Subcutaneous abdominal adipose tissue (tissue), 5 donors: ENCODE data around the gene DDX21.
"Not testable (repeated sequence)": the region's sequence is repeated elsewhere in the genome, so short reads cannot be mapped to it uniquely, and the experiment has no call there.

Experiments used
- H3K27ac ChIP-seq: one replicate; pipeline ENCODE4 v1.7.0; 2013; ENCODE audit warnings: low read depth, mild to moderate bottlenecking, inconsistent platforms, low read length, moderate library complexity
- H3K27me3 ChIP-seq, 5 donors: one replicate each; pipeline ENCODE4 v1.7.0; 2013; ENCODE audit warnings: low read length in 5 of 5, inconsistent platforms in 1 of 5; ENCODE audit not compliant: control insufficient read depth in 5 of 5, insufficient read depth in 4 of 5
- H3K36me3 ChIP-seq, 5 donors: one replicate each; pipeline ENCODE4 v1.7.0; 2013; ENCODE audit warnings: low read length in 5 of 5; ENCODE audit not compliant: control insufficient read depth in 5 of 5, insufficient read depth in 5 of 5
- H3K4me1 ChIP-seq, 5 donors: one replicate each; pipeline ENCODE4 v1.7.0; 2013; ENCODE audit warnings: low read length in 5 of 5, mild to moderate bottlenecking in 3 of 5, moderate library complexity in 1 of 5; ENCODE audit not compliant: control insufficient read depth in 5 of 5, insufficient read depth in 5 of 5
- H3K4me3 ChIP-seq, 5 donors: one replicate each; pipeline ENCODE4 v1.7.0; 2013; ENCODE audit warnings: low read length in 5 of 5, low read depth in 1 of 5
- H3K9ac ChIP-seq, 5 donors: one replicate each; pipeline ENCODE4 v1.7.0; 2013; ENCODE audit warnings: low read length in 5 of 5, mild to moderate bottlenecking in 4 of 5, moderate library complexity in 3 of 5
- H3K9me3 ChIP-seq, 5 donors: one replicate each; pipeline ENCODE4 v1.7.0; 2013; ENCODE audit warnings: low read length in 5 of 5; ENCODE audit not compliant: control insufficient read depth in 5 of 5
- donor health status: healthy.
- donor health status: healthy.
- donor health status: healthy.
- donor health status: healthy.
- donor health status: healthy.

Gene DDX21

GRCh38 chr10:68950598-68950997, 5.4 kb upstream of the DDX21 start:
- Histone ChIP-seq H3K9ac (no peak overlapping the region), H3K4me3 (no peak overlapping the region), H3K9me3 (no peaks in the 10 kb centered on the region), H3K27me3 (no peaks in the 10 kb centered on the region), H3K4me1 (peaks cover 3 to 4% (median 4%) of the 10 kb centered on the region in 5 donors), H3K27ac (no peak overlapping the region), H3K36me3 (peaks cover 18 to 53% (median 33%) of the 10 kb centered on the region in 5 donors)

GRCh38 chr10:68954904-68955303, 1.1 kb upstream of the DDX21 start:
- Histone ChIP-seq H3K27me3 (no peaks in the 10 kb centered on the region), H3K4me1 (peaks cover 7 to 21% (median 14%) of the 10 kb centered on the region in 5 donors), H3K27ac (no peak overlapping the region), H3K9ac (no peak overlapping the region), H3K9me3 (no peaks in the 10 kb centered on the region), H3K4me3 (peak overlapping the region in 1 of 5 donors; percentile 98), H3K36me3 (peaks cover 1 to 22% (median 5%) of the 10 kb centered on the region in 5 donors)

GRCh38 chr10:68955355-68955831, 577 bp upstream of the DDX21 start:
- peak overlapping the region; percentile 89 to 98 (median 97) for H3K4me3 ChIP-seq
- H3K27me3 ChIP-seq, result no peaks in the 10 kb centered on the region
- peaks cover 7 to 21% (median 14%) of the 10 kb centered on the region in 5 donors for H3K4me1 ChIP-seq
- no peaks in the 10 kb centered on the region for H3K9me3 ChIP-seq
- peaks cover 5 to 20% (median 8%) of the 10 kb centered on the region in 5 donors for H3K36me3 ChIP-seq
- peak overlapping the region; percentile 100 for H3K27ac ChIP-seq
- H3K9ac ChIP-seq, result peak overlapping the region; percentile 94 to 100 (median 99)

- Histone ChIP-seq H3K4me1 (peaks cover 7 to 26% (median 14%) of the 10 kb centered on the region in 5 donors), H3K9ac (peak overlapping the region in 4 of 5 donors; percentile 40 to 99 (median 79)), H3K9me3 (no peaks in the 10 kb centered on the region), H3K27me3 (no peaks in the 10 kb centered on the region), H3K4me3 (peak overlapping the region; percentile 70 to 98 (median 97)), H3K27ac (peak overlapping the region; percentile 100), H3K36me3 (peaks cover 10 to 22% (median 14%) of the 10 kb centered on the region in 5 donors)
Measured at GRCh38 chr10:68957284-68957615, 1.3 kb downstream of the DDX21 start.

GRCh38 chr10:68957654-68958053, 1.7 kb downstream of the DDX21 start:
- H3K9ac ChIP-seq, result peak overlapping the region in 4 of 5 donors; percentile 40 to 99 (median 79)
- H3K36me3 ChIP-seq, result peaks cover 12 to 26% (median 18%) of the 10 kb centered on the region in 5 donors
- H3K9me3 ChIP-seq, result no peaks in the 10 kb centered on the region
- peaks cover 7 to 26% (median 14%) of the 10 kb centered on the region in 5 donors for H3K4me1 ChIP-seq
- peak overlapping the region; percentile 70 to 98 (median 97) for H3K4me3 ChIP-seq
- peak overlapping the region; percentile 100 for H3K27ac ChIP-seq
- no peaks in the 10 kb centered on the region for H3K27me3 ChIP-seq

- Histone ChIP-seq H3K27me3 (no peaks in the 10 kb centered on the region), H3K4me3 (no peak overlapping the region), H3K9me3 (no peaks in the 10 kb centered on the region), H3K9ac (no peak overlapping the region), H3K27ac (no peak overlapping the region), H3K36me3 (peaks cover 20 to 44% (median 38%) of the 10 kb centered on the region in 5 donors), H3K4me1 (peaks cover 7 to 26% (median 14%) of the 10 kb centered on the region in 5 donors)
Measured at GRCh38 chr10:68959695-68960527, 3.9 kb downstream of the DDX21 start.

GRCh38 chr10:68963151-68963550, 7.2 kb downstream of the DDX21 start:
- no peak overlapping the region for H3K4me3 ChIP-seq
- peaks cover 0 to 6% (median 0%) of the 10 kb centered on the region in 5 donors for H3K4me1 ChIP-seq
- no peak overlapping the region for H3K27ac ChIP-seq
- H3K9ac ChIP-seq, result no peak overlapping the region
- H3K36me3 ChIP-seq, result peaks cover 36 to 76% (median 60%) of the 10 kb centered on the region in 5 donors
- no peaks in the 10 kb centered on the region for H3K9me3 ChIP-seq
- H3K27me3 ChIP-seq, result no peaks in the 10 kb centered on the region

GRCh38 chr10:68973975-68974374, 18.0 kb downstream of the DDX21 start:
- Histone ChIP-seq H3K4me3 (no peak overlapping the region), H3K9ac (no peak overlapping the region), H3K9me3 (no peaks in the 10 kb centered on the region), H3K4me1 (peaks cover 0 to 3% (median 0%) of the 10 kb centered on the region in 5 donors), H3K27ac (no peak overlapping the region), H3K27me3 (no peaks in the 10 kb centered on the region), H3K36me3 (peaks cover 55 to 97% (median 93%) of the 10 kb centered on the region in 5 donors)

- H3K36me3 ChIP-seq, result peaks cover 58 to 96% (median 88%) of the 10 kb centered on the region in 5 donors
- not testable (repeated sequence) for H3K27ac ChIP-seq
Measured at GRCh38 chr10:68975936-68976473, 20.0 kb downstream of the DDX21 start.

GRCh38 chr10:68979738-68980137, 23.8 kb downstream of the DDX21 start:
- not testable (repeated sequence) for H3K4me3 ChIP-seq, H3K27me3 ChIP-seq, H3K9me3 ChIP-seq, H3K4me1 ChIP-seq, H3K27ac ChIP-seq, H3K9ac ChIP-seq
- peaks cover 47 to 90% (median 68%) of the 10 kb centered on the region in 5 donors for H3K36me3 ChIP-seq

More at GRCh38 chr10:68975936-68976473, 20.0 kb downstream of the DDX21 start:
- H3K4me3 ChIP-seq, H3K9me3 ChIP-seq, H3K27me3 ChIP-seq, H3K4me1 ChIP-seq, H3K9ac ChIP-seq: not testable (repeated sequence)
